ENCODE data around the gene TOPORS. TPM values are rescaled to one million over a fixed set of nuclear protein-coding genes. Genes with fewer than 3 reads are reported as not detected.

TOPORS gene
- total RNA-seq, 4 donors from 2014 or later, result 12.8 to 49.3 (median 27.3) TPM

DNA sequence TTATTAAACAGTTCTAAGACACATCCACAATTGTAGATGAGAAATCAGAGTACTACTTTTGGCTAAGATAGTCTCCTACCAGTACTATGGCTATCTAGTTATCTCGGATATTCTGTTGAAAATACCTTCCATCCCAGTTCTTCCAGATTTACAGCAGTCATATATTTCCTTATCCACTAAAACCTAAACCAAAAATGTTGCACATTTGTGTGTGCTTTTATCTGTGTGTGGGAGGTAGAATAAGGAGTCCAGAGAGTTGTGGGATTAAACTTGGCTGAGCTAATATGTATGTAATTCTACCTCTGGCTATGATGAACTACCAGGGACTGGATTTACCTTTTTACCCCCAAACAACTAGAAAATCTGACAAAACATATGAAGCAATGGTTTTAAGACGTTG, 38.1 kb upstream of the TOPORS start:
- no peak overlapping the region for H3K27ac ChIP-seq
- intact Hi-C loops (cut with DNase I; ENCODE audit: low total_unique reads), result no loop called here
- no peaks in the 10 kb centered on the region for H3K27me3 ChIP-seq
- no peak overlapping the region for H3K4me3 ChIP-seq
- no peaks in the 10 kb centered on the region for H3K4me1 ChIP-seq
- no peaks in the 10 kb centered on the region for H3K36me3 ChIP-seq
- no peak for DNase-seq
- no peak for TF ChIP-seq POLR2A (IDR thresholded peaks at IDR 0.05)
- TF ChIP-seq, protein P1, sequence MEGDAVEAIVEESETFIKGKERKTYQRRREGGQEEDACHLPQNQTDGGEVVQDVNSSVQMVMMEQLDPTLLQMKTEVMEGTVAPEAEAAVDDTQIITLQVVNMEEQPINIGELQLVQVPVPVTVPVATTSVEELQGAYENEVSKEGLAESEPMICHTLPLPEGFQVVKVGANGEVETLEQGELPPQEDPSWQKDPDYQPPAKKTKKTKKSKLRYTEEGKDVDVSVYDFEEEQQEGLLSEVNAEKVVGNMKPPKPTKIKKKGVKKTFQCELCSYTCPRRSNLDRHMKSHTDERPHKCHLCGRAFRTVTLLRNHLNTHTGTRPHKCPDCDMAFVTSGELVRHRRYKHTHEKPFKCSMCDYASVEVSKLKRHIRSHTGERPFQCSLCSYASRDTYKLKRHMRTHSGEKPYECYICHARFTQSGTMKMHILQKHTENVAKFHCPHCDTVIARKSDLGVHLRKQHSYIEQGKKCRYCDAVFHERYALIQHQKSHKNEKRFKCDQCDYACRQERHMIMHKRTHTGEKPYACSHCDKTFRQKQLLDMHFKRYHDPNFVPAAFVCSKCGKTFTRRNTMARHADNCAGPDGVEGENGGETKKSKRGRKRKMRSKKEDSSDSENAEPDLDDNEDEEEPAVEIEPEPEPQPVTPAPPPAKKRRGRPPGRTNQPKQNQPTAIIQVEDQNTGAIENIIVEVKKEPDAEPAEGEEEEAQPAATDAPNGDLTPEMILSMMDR (IDR thresholded peaks at IDR 0.05), result no peak
- H3K9me3 ChIP-seq, result no peaks in the 10 kb centered on the region

DNA sequence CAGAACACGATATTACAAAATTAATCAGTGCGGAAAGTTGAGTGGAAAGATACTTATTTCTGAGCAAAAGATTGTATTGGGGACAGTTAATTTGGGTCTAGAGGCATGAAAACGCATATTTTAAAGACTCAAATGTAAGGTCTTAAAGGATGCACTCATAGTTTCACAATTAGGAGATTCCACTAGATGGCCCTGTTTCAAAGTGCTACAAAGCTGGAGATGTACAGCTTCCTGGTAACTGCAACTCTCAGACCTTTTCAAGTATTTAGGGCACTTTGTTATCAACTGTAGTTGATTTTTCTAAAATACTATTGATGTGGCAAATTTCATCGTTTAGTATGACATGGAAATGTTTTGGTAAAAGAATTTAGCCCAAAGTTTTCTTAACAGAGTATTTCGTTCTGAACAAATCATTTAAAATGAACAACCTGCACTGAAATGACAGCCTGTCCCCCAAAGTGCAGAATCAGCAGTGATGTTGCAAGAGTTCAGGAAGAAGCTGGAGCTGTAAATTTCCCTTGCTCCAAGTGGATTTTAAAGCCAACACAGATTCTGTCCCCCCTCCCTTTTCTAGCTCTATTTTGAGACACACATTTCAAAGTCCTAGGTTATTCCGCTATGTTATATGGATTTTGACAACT, 36.8 kb upstream of the TOPORS start:
- intact Hi-C loops (cut with DNase I; ENCODE audit: low total_unique reads), result no loop called here
- H3K9me3 ChIP-seq, result no peaks in the 10 kb centered on the region

DNA sequence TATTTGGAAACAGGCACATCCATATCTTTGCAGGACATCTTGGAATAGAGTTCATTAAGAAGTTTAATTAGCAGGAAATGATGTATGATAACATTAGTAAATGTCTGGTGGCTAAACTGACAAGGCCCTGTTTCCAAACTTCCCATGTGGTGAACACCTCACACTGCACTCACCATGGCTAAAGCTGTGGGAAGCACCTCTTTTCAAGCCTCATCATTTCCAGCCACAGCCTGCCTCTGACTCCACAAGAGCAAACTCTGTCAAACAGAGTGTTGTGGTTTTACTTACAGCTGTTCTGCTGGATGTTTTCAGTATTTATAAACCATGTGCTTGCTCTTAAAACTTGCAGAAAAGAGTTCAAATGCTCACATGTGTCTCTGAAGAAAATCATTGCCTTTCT, 35.5 kb upstream of the TOPORS start:
- H3K36me3 ChIP-seq, result no peaks in the 10 kb centered on the region
- H3K4me3 ChIP-seq, result no peak overlapping the region
- no peaks in the 10 kb centered on the region for H3K27me3 ChIP-seq
- no peak for DNase-seq
- no peaks in the 10 kb centered on the region for H3K4me1 ChIP-seq
- H3K9me3 ChIP-seq, result no peaks in the 10 kb centered on the region
- TF ChIP-seq POLR2A (IDR thresholded peaks at IDR 0.05), result no peak
- TF ChIP-seq, protein P1 (IDR thresholded peaks at IDR 0.05), result no peak
- no peak overlapping the region for H3K27ac ChIP-seq
- intact Hi-C loops (cut with DNase I; ENCODE audit: low total_unique reads), result no loop called here

More for the DNA sequence above, 36.8 kb upstream of the TOPORS start:
- no peak for DNase-seq
- TF ChIP-seq, protein P1 (IDR thresholded peaks at IDR 0.05), result peak in 3 of 4 experiments; percentile 9 to 34 (median 22)
- no peak for TF ChIP-seq POLR2A (IDR thresholded peaks at IDR 0.05)
- Histone ChIP-seq H3K27ac (no peak overlapping the region), H3K4me1 (no peaks in the 10 kb centered on the region), H3K27me3 (no peaks in the 10 kb centered on the region), H3K36me3 (no peaks in the 10 kb centered on the region), H3K4me3 (no peak overlapping the region)

DNA sequence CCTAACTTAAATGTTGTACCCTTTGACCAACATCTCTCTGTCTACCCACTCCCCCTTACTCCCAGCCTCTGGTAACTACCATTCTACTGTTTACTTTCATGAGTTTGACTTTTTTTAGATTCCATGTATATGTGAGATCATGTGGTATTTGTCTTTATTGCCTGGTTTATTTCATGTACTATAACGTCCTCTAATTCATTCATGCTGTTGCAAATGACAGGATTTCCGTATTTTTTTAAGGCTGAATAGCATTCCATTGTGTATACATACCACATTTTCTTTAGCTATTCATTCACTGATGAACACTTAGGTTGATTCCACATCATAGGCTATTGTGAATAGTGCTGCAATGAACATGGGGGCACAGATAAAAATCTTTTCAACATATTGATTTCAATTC, 32.4 kb upstream of the TOPORS start:
- intact Hi-C loops (cut with DNase I; ENCODE audit: low total_unique reads), result loop anchor here (5.0 kb wide), 1 partner anchor 207 kb away; no protein-coding TSS in a partner anchor

DNA sequence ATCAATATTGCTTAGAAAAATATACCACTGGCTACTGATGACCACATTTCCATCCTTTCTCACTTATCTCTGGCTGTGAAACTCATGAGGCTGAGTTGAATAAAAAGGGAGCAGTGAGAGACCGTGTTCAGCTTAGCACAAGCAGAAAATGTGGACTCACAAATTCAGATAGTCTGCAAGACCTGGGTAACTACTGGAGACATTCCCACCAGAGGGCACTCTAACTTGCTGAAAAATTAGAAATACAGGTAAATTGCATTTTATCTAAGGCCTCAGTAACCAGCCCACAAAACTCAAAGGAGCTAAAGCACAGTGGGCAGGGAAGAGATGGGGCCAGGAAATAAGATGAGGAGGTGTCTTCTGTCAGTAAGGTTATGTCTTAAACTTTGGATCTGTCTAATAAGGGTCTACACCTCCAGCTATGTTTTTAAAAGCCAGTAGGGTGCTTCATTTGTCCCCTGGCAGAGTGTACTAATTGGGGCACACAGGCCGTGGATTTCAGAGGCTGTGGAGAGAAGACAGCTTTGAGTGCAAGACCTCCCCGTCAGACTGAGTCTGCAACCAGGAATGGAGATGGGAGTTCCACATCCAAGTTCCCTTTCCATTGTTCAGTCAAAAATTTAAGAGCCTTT, 29.2 kb upstream of the TOPORS start:
- Histone ChIP-seq H3K27ac (no peak overlapping the region), H3K4me1 (no peaks in the 10 kb centered on the region), H3K9me3 (no peaks in the 10 kb centered on the region), H3K27me3 (no peaks in the 10 kb centered on the region), H3K4me3 (no peak overlapping the region), H3K36me3 (no peaks in the 10 kb centered on the region)
- TF ChIP-seq, protein P1 (IDR thresholded peaks at IDR 0.05), result peak; percentile 11 to 29 (median 26)
- no peak for TF ChIP-seq POLR2A (IDR thresholded peaks at IDR 0.05)
- intact Hi-C loops (cut with DNase I; ENCODE audit: low total_unique reads), result loop anchor here (5.0 kb wide), 1 partner anchor 204 kb away; no protein-coding TSS in a partner anchor
- DNase-seq, result peak in 1 of 2 donors; percentile 19

More for the DNA sequence above, 32.4 kb upstream of the TOPORS start:
- Histone ChIP-seq H3K27ac (no peak overlapping the region), H3K27me3 (no peaks in the 10 kb centered on the region), H3K4me1 (no peaks in the 10 kb centered on the region), H3K9me3 (no peaks in the 10 kb centered on the region), H3K36me3 (no peaks in the 10 kb centered on the region), H3K4me3 (no peak overlapping the region)
- no peak for TF ChIP-seq POLR2A (IDR thresholded peaks at IDR 0.05)
- TF ChIP-seq, protein P1 (IDR thresholded peaks at IDR 0.05), result no peak
- DNase-seq, result no peak
